Smooth muscle cell of the coronary artery (primary cell): ENCODE results near the gene CBLN3. TPM values are rescaled to one million over a fixed set of nuclear protein-coding genes. Genes with fewer than 3 reads are reported as not detected.

Experiments
- total RNA-seq: library from RNA; depleted of rRNA; stranded (reverse); fragments of >200 nt; gene quantifications from 2 replicates; pipeline ENCODE4 v1.2.3, GENCODE V29; 2014; ENCODE audit warnings: low replicate concordance

Gene CBLN3
- 1.6 and 7.4 TPM in 2 replicates for total RNA-seq

DNA sequence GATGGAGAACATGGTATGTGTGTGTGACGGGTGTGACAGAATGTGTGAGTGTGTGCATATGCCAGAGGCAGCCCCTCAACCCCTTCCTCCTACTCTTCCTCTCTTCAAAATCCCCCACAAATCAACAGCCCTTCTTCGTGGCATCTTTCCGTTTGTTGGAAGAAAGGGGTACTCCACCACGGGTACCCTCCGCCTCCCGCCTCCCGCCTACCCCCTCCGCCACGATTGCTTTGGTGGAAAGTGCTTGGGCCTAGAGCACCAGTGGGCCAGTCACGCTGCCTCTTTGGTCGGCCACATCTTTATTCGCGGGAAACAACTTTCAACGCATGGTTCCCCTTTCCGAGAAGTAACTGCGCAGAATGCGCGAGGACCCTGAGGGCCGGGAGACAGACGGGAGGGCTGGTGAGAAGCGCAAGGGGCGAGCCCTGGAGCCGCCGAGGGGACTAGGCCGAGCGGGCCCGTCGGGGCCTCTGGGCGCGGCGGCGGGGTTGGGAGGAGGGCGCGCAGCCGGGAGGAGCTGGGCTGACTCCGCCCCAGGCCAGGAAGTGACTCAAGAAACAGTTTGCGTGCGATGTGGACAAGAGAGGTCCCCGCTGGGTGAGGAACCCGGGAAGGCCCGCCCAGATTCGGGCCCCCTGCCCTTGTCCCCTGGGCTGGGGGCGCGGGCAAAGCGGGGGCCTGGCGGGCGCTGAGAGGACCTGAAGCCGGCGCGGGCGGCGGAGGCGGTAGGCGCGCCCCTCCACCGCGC is at the start of gene CBLN3, which contains the start of gene KHNYN:
TSS of gene CBLN3 (minus strand) at position 274 of the 748 bp plus-strand sequence. CDS start 614 bp downstream, outside the sequence.
TSS of gene KHNYN (plus strand) at position 560 of the 748 bp plus-strand sequence. CDS start 777 bp downstream, outside the sequence.

DNA sequence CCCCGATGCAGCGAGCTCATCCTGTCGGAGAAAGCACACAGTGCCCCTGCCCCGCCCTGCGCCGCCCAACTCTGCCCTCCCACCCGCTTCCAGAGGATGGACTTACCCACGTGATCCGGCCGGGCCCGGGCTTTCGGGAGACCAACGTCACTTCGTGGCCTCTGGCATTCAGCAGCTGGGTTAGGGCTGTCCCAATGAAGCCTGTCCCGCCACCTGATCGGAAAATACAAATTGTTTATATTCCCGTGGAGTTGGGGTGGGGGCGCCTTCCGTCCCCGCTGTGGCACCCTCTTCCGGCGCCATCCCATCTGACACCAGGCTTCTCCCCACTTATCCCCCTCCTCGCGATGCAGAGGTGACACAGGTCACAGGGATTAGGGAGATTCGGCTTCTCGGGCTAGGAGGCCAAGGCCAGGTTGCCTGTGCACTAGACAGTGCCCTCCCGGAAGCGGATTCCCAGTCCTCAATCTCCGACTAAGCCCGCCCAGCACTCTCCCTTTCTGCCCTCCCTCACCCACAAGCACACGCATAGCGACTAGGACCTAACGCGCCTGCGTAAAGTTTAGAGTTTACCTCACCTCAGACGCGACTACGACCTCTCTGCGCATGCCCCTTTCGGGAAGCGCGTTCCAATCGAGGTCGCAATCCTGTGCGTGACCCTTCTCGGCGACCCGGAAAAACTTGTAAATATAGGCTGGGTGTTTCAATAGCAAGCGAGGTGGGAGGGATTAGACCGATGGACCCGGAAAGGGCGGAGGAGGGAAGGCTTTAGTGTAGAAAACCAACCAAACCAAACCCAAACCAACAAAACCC is 13.0 kb upstream of the CBLN3 start, which contains the start of gene SDR39U1:
TSS of gene SDR39U1 (minus strand) at position 537 of the 813 bp plus-strand sequence. CDS start at position 530, 7 bp downstream.

DNA sequence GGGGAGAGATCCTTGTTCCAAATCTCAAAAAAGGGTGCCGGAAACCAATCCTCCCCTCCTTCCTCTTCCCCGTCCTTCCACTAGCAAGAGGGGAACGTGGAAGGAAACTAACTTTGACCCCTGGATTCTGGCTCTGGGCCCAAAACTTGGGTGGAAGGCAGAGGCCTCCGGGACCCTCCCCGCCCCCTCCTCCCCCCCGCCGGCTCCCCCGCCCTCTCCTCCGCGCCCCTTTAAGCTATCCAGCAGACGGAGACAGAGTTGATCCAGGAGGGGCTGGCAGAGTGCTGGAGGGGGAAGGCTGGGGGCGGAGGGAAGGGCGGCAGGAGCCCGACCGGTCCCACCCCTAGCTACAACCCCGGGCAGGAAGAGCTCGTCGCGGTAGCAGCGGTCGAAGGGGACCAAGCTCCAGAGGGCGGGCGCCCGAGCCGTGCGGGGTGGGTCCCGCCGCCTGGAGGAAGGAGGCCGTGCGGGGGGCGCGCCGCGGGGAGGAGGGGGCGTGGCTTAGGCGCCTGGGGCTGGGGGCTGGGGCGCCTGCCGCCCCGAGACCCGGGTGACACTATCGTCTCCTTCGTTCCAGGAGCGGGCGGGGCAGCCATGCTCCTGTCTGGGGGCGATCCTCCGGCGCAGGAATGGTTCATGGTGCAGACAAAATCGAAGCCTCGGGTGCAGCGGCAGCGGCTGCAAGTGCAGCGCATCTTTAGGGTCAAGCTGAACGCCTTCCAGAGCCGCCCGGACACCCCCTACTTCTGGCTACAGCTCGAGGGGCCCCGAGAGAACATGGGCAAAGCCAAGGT is 30.6 kb downstream of the CBLN3 start, which contains the start of gene NYNRIN:
TSS of gene NYNRIN (plus strand) at position 351 of the 794 bp plus-strand sequence. CDS start at position 595, 244 bp downstream.

Other genes starting within 250 kb of the CBLN3 start
- gene IPO4, start 240.9 kb downstream of the CBLN3 start, total RNA-seq: 27.1 and 41.9 TPM in 2 replicates
- 42.9 and 55.9 TPM in 2 replicates for gene TM9SF1, start 234.2 kb downstream of the CBLN3 start, total RNA-seq
- gene TSSK4, start 224.0 kb downstream of the CBLN3 start, total RNA-seq: 0.12 TPM in 1 of 2 replicates, not detected in the other
- gene CHMP4A, start 216.2 kb downstream of the CBLN3 start, total RNA-seq: 24.2 and 29.7 TPM in 2 replicates
- gene MDP1, start 213.6 kb downstream of the CBLN3 start, total RNA-seq: 10.8 and 18.3 TPM in 2 replicates
- gene NEDD8, start 197.3 kb downstream of the CBLN3 start, total RNA-seq: 272 and 446 TPM in 2 replicates
- gene GMPR2, start 196.7 kb downstream of the CBLN3 start, total RNA-seq: 72.7 and 109 TPM in 2 replicates
- gene TINF2, start 187.0 kb downstream of the CBLN3 start, total RNA-seq: 38.3 and 42.2 TPM in 2 replicates
- gene TGM1, start 166.5 kb downstream of the CBLN3 start, total RNA-seq: 1.6 and 2.5 TPM in 2 replicates
- gene RABGGTA, start 158.1 kb downstream of the CBLN3 start, total RNA-seq: 16.8 and 22.3 TPM in 2 replicates
- 13.5 and 20.9 TPM in 2 replicates for gene DHRS1, start 129.9 kb downstream of the CBLN3 start, total RNA-seq
- gene NOP9, start 129.8 kb downstream of the CBLN3 start, total RNA-seq: 14.4 and 17.4 TPM in 2 replicates
- 0.08 and 3.3 TPM in 2 replicates for gene CIDEB, start 121.7 kb downstream of the CBLN3 start, total RNA-seq
- gene LTB4R2, start 119.5 kb downstream of the CBLN3 start, total RNA-seq: 1.2 and 2.3 TPM in 2 replicates
- 0.75 and 6.3 TPM in 2 replicates for gene LTB4R, start 118.2 kb downstream of the CBLN3 start, total RNA-seq
- gene ADCY4, start 94.6 kb downstream of the CBLN3 start, total RNA-seq: 0.60 and 16.7 TPM in 2 replicates
- gene RIPK3, start 89.7 kb downstream of the CBLN3 start, total RNA-seq: 0.23 and 9.4 TPM in 2 replicates
- gene NFATC4, start 61.5 kb downstream of the CBLN3 start, total RNA-seq: 18.4 and 77.3 TPM in 2 replicates
- 3.2 and 9.0 TPM in 2 replicates for gene NYNRIN, start 30.7 kb downstream of the CBLN3 start, total RNA-seq
- gene KHNYN, start 286 bp upstream of the CBLN3 start, total RNA-seq: 42.2 and 45.3 TPM in 2 replicates
- 4.4 and 11.3 TPM in 2 replicates for gene SDR39U1, start 13.1 kb upstream of the CBLN3 start, total RNA-seq
- gene CMA1, start 78.6 kb upstream of the CBLN3 start, total RNA-seq: not detected in 2 replicates
- not detected in 2 replicates for gene CTSG, start 146.6 kb upstream of the CBLN3 start, total RNA-seq
- gene GZMH, start 180.0 kb upstream of the CBLN3 start, total RNA-seq: not detected in 2 replicates
- not detected in 2 replicates for gene GZMB, start 204.5 kb upstream of the CBLN3 start, total RNA-seq